Activated CD8-positive, alpha-beta memory T cell treated with anti-CD3 and anti-CD28 coated beads, Interleukin-2, amount 50 U/mL, for 4 hours (primary cell): ENCODE measurements around the gene CCHCR1.

Experiments used
- DNase-seq: peaks from one replicate; pipeline ENCODE4 v3.0.0-alpha.2; 2020

The CCHCR1 gene

GRCh38 chr6:31125586-31126363 is 31.8 kb downstream of the CCHCR1 start:
- no peak for DNase-seq

GRCh38 chr6:31125162-31125561 is 32.4 kb downstream of the CCHCR1 start:
- no peak for DNase-seq

- no peak for DNase-seq
These were observed 34.6 kb downstream of the CCHCR1 start for GRCh38 chr6:31122791-31123706.

GRCh38 chr6:31121131-31121790 is 36.3 kb downstream of the CCHCR1 start:
- DNase-seq = no peak

- DNase-seq = no peak
These were observed 37.3 kb downstream of the CCHCR1 start, which contains the start of gene CDSN for GRCh38 chr6:31120151-31120915. TSS of gene CDSN (minus strand) at chr6:31120446. CDS start at chr6:31120419, 27 bp downstream.

GRCh38 chr6:31118178-31118577 is 39.4 kb downstream of the CCHCR1 start:
- no peak for DNase-seq

GRCh38 chr6:31116661-31117385 is 40.8 kb downstream of the CCHCR1 start:
- no peak for DNase-seq

GRCh38 chr6:31115941-31116560 is 41.6 kb downstream of the CCHCR1 start:
- no peak for DNase-seq

- DNase-seq = no peak
These were observed 42.4 kb downstream of the CCHCR1 start for GRCh38 chr6:31114970-31115849.

- DNase-seq = no peak
These were observed 43.1 kb downstream of the CCHCR1 start, which contains the start of gene PSORS1C1 for GRCh38 chr6:31114541-31114878. TSS of gene PSORS1C1 (plus strand) at chr6:31114800. CDS start at chr6:31129633, 14,833 bp downstream.

- no peak for DNase-seq
These were observed 43.6 kb downstream of the CCHCR1 start for GRCh38 chr6:31113861-31114540.

- DNase-seq = no peak
These were observed 45.1 kb downstream of the CCHCR1 start, which contains the start of gene C6orf15 for GRCh38 chr6:31112478-31112877. TSS of gene C6orf15 (minus strand) at chr6:31112575. CDS start at chr6:31112555, 20 bp downstream.

GRCh38 chr6:31111712-31112111 is 45.9 kb downstream of the CCHCR1 start:
- DNase-seq = no peak

- no peak for DNase-seq
These were observed 46.6 kb downstream of the CCHCR1 start for GRCh38 chr6:31110825-31111582.

- no peak for DNase-seq
These were observed 50.5 kb downstream of the CCHCR1 start for GRCh38 chr6:31107052-31107451.

GRCh38 chr6:31103136-31103535 is 54.5 kb downstream of the CCHCR1 start:
- no peak for DNase-seq

- no peak for DNase-seq
These were observed 59.1 kb downstream of the CCHCR1 start for GRCh38 chr6:31098449-31098938.

GRCh38 chr6:31096656-31097055 is 60.9 kb downstream of the CCHCR1 start:
- no peak for DNase-seq

- no peak for DNase-seq
These were observed 61.4 kb downstream of the CCHCR1 start for GRCh38 chr6:31096215-31096614.
